GM18508 (cell line): ENCODE measurements around the gene DNM2.

ENCODE experiments used
- ATAC-seq: cut with Tn5 transposase; IDR thresholded peaks from one replicate; pipeline ENCODE4 v1.9.1; 2021; ENCODE audit warnings: moderate number of reproducible peaks; ENCODE audit not compliant: insufficient read depth, unreplicated experiment

Gene DNM2

DNA sequence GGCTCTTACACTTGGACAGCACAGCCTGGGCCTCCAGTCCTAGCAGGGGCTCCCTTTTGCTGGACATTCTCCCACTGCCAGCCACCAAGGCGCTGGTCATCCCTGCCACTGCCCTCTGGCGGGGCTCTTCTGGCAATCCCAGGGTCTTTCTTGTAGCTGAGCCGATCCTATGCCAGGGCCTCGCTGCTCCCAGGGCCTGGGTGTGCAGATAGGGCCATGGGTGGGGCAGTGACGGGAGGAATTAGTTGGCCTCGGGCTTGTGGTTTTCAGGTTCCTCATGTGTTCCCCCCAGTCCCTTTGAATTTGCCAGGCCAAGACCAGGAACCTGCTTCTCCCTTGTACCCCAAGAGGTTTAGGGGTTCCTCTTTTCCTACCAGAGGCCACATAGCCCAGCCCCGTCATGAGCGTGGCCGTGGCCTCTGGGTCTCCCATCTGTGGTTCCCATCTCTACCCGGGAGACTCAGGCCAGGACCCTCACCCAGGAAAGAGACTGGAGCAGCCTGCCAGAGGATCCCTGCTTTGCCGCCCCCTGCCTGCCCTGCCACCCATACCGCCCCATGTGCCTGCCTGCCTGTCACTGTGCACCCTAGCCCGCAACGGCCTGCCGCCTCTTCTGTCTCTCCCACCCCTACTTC is 91.9 kb downstream of the DNM2 start:
- no peak for ATAC-seq

DNA sequence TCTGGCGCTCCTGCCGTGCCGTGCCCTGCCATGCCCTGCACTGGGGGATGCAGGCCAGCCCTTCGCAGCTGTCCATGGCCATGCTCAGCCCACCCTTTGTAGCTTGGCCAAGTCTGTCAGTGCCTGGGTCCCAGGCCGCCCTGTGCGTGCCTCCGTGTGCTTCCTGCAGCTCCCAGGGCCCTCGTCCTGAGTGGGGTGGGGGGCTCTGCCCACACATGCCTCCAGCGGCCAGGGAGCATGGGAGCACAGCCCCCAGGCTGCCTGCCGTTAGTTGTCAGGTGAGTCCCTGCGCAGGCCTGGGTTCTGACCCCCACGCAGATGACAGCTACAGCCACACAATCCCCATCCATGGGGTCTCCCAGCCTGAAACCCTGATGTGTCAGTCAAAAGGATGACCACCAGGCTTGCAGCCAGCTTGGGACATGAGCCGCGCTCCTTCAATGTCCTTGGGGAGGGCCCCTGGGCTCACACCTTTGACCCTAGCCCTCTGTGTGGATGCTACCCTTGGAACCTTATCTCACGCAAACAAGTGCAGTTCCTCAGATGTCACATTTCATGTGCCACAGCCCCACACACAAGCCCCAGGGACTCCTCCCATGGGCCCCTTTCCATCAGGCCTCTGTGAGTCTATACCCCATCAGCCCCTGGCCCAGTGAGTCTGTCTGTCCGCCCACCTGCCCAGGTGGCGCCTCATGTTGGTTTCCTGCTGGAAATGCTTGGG is 93.7 kb downstream of the DNM2 start:
- ATAC-seq: no peak

DNA sequence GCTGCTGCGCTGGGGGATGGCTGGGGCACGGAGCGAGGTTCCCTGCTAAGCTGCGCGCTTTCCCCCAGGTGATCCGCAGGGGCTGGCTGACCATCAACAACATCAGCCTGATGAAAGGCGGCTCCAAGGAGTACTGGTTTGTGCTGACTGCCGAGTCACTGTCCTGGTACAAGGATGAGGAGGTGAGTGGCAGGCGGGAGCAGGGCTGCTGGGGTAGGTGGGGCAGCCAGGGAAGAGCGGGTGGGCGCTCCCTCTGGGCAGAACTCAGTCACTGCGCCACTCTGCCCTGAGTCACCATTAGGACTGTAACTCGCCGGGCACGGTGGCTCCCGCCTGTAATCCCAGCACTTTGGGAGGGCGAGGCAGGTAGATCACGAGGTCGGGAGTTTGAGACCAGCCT is 94.3 kb downstream of the DNM2 start:
- ATAC-seq: no peak

DNA sequence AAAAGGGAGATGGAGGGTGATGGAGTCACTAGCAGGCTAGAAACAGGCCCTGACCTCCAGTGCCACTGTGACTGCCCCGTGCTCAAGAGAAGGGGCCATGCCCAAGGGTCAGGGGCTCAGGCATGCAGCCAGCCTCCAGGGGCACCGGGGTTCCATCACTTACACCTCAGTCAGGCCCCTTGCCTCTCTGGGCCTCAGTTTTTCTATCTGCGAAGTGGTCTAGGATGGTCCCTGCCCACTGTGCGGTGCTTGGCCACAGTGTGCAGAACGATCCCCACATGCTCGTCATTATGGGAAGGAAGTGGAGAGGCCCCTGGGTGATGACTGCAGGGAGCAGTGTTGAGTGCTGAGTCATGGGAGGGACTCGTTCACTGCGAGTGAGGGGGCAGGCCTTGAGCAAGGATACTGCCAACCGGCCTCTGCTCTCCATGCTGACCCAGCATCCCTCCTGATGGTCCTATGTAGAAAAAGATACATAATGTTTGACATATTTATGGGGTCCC is 95.1 kb downstream of the DNM2 start:
- no peak for ATAC-seq

DNA sequence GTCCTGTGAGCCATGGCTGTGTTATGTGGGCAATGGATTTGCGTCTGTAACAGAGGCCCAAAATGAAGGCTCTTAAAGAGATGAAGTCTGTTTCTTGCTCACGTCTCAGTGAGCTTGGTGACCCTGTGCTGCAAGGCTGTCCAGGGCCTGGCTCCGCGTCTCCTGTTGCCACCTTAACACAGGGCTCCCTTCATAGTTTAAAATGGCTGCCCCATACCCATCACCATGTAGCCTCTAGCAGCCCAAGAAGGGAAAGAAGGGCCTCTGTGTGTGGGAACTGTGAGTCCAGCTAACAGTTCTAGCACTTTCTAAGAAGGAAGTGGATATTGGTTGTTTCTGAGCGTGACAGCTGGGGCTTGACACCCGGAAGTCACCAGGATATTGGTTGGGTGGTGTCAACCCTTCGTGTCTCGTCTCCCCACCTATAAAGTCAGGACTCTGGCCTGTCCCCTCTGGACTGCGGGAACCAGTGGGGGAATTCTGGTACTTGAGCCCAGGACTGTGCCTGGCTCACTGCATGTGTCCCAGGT is 97.2 kb downstream of the DNM2 start:
- no peak for ATAC-seq

DNA sequence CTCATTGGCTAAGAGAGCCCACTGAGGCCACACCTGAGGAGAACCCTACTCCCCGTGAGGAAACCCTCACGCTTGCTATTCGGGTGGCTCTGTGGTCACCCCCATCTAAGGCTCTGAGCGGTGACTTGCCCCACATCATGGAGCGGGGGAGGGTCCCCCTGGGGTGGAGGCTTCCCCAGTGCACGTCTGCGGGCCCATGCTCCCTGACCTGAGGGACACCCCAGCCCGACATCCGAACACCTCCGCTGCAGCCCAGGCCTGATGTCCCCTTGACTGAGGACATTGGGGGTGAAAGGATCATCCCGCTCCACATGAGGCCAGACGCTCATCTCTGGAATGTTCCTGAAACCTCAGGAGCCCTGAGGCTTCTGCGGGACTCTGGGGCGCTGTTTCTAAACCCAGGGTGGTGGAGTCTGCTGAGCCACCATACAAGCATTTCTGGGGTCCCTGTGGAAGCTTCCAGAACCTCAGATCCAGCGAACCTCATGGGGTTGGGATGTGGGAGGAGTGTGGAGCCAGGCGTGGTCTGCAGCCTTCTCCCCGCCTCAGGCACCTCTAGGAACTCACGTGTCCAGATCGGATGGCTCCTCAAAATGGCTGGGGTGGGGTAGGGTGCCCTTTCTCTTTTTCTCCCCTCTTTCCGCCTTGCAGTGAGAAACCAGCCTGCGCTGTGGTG is 98.2 kb downstream of the DNM2 start:
- ATAC-seq: no peak

DNA sequence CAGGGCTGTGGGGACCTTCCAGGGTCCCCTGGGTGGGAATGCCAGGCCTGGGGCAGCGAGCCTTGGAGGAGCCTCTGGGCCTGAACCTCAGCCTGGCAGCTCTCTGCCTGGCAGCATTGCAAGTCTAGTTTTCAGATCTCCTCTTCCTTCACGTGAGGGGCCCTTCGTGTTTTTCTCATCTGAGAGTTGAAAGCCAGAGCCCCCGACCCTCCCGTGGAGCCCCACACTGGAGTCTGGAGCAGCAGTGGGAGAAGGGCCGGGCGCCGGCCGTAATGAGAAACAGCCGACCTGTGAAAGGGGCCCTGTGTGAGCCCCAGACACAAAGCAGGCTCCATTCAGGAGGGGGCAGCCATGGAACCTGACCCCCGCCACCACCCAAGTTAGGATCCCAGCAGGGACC is 98.8 kb downstream of the DNM2 start:
- ATAC-seq: no peak

DNA sequence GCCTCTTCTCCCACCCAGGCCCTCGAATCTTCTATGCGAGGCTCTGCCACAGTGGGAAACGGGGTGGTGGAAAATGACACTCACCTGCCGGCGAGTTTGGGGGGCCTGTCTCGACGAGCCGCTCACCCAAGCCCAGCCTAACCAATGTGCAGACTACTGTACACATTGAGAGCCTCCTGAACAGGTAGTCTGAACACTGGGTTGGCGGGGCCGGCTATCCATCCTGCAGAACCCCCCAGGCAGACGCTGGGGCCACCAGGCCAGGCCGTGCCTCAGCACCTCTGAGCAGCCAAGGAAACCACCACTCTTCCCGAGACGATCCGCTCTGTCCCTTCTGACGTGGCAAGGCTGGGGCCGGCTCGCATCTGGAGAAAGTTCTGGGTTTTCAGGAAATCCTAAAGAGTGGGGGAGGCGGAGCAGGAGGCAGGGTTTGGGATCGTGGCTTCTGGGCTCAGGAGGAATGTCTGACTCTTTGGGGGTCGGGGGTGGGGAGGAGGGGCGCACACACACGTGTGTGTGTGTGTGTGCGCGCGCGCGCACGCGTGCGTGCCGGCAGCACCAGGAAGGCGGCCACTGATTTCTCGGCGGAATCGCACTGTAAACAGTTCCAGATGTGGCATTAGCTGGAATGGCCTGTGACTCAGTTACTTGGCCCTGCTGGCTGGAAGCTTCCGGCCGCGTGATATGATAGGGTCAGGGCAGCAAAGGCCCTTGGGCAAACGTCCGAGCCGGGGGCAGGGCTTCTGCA is 99.6 kb downstream of the DNM2 start:
- ATAC-seq: no peak

DNA sequence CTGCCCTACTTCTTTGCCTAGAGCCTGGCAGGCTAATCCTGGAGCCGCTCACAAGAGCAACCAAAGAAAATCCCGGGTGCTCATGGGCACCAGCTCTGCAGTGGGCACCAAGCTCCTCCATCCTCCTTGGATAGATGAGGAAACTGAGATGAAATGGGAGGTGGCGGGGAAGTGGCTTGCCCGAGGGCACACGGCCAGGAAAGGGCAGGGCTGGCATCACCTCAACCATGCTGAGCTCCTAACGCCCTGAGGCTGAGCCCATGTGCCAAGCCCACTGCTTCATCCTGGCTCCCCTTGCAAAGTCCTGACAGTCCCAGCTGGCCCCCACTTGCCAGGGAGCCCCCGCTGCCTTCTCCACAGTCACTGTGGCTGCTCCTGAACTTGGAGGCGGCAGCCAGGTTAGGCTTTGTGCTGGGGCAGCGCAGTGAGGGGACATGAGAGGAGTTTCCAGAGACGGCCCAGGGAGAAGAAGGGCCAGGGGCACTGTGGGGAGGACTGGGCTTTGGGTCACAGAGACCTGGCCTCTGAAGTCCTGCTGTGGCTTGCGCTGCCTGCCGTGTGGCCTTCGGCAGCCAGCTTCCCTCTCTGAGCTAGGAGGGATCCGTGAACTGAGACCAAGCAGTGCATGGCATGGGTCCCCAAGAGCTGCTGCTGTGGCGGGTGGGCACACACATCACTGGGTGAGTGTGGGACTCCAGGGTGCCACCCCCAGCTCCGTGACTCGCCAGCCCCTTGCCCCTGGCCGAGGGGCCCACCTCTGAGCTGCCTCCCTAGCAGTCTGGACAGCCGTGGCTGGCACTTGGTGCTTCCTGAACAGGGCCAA is 100.6 kb downstream of the DNM2 start:
- no peak for ATAC-seq

DNA sequence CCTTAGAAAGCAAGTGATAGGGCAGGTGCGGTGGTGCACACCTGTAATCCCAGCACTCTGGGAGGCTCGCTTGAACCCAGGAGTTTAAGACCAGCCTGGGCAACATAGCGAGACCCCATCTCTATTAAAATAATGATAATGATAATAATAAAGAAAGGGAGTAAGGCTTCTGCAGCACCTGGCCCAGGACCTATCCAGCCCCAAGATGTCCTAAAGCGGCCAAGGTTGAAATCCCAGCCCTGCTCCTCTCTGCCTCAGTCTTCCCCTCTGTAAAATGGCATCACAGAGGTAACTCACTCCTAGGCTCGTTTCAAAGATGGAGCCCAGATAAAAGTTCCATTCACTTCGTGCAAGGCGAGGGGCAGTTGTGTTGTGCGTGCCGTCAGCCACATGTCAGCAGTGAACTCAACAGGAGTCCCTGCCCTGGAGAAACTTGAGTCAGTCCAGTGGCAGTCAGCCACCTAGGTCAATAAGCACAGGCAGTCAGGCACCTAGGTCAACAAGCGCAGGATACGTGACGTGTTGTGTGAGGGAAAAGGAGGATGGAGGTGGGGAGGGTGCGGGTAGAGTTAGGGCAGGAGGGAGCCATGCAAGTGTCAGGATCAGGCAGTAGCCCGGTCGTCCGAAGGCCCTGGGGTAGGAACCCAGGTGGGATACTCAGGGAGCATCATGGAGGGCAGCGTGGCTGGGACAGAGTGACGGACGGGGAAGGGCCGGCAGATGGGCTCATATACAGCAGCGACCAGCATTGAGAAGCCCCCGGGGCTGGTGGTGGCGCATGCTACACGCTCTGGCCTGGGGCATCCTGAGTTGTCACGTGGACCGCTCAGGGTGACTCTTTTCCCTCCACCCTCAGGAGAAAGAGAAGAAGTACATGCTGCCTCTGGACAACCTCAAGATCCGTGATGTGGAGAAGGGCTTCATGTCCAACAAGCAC is 101.5 kb downstream of the DNM2 start:
- ATAC-seq: no peak

DNA sequence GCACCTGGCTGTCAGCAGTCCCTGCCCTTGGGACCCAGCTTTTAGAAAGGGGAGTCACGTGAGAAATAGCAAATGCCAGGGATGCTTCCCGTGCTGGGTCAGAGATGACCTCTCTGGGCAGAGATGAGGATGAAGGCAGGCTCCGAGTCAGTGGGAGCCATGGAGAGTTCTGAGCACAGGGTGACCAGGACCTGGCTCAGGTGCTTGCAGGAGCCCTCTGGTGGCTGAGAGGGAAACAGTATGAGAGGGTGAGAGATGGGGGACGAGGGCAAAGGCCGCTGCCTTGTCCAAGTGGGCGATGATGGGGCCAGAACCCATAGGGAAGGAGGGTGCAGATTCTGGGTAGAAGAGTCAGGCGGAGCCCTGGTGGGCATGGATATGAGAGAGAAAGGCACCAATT is 102.3 kb downstream of the DNM2 start:
- ATAC-seq: no peak

DNA sequence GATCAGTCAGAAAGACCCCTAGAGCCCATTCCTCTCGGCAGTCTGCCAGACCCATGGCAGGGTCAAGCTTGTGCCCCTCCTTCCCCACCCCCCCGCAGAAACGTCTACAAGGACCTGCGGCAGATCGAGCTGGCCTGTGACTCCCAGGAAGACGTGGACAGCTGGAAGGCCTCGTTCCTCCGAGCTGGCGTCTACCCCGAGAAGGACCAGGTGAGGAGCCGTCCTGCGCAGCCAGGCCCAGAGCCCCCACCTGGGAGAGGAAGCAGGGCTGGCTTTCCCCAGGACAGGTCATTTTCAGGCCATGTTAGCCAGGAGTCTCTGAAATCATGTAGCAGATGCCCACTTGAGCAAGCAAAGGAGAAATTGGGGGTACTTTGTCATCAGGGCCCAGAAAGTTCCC is 105.8 kb downstream of the DNM2 start:
- ATAC-seq: no peak

DNA sequence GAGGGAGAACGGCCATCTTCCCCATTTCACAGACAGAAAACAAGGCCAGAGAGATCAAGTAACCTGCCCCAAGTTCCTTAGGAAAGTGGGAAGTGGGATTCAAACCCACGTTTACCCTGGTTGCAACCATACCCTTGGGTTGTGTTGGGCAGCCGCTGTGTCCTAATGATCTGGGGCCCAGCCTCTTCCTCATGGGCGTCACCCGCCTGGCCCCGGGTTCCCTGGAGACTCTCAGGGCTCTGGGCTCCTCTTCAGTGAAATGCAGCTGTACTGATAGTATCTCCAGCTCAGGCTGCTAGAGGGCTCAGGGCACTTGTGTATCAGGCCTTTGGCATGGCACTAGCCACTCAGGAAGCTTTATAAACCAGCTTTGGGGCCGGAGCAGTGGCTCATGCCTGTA is 108.4 kb downstream of the DNM2 start:
- ATAC-seq: no peak

DNA sequence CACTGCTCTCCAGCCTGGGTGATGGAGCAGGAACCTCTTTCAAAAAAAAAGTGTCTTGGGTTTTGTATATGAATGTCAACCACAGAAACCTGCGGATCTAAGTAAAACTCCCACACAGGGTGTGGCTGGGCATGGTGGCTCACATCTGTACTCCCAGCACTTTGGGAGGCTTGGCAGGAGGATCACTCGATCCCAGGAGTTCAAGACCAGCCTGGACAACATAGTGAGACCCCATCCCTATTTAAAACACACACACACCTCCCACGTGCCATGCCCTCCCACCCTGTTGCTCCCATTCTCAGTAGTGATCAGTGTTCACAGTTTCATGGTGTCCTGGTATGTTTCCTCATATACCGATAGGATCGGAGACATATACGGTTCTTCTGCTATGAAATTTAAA is 109.0 kb downstream of the DNM2 start:
- ATAC-seq: no peak

DNA sequence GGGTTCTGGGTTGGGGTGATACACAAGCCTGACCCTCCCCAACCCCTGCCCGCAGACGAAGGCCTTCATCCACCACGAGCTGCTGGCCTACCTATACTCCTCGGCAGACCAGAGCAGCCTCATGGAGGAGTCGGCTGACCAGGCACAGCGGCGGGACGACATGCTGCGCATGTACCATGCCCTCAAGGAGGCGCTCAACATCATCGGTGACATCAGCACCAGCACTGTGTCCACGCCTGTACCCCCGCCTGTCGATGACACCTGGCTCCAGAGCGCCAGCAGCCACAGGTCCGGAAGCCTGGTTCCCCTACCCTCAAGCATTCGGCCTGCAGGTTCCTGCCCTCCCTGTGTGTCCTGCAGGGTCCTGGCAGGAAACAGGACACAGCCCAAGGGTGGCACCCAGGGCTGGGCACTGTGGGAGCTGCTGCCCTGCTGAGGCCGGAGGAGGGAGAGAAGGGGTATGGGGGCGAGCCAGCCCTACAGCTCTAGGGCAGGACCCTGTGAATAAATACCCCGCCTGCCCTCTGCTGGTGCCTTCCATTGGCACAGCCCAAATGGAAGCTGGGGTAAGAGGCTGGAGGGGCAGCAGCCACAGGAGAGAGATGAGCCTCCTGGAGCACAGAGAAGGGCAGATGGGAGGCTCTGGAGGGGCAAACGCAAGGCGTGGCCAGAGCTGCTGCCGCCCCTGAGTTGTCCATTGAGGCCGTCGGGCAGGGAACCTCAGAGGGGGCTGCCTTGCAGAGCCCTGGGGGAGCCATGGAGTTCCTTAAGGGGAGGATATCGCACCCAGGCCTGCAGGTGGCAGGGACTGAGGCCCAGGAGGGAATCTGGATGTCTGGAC is 111.3 kb downstream of the DNM2 start:
- ATAC-seq: no peak

DNA sequence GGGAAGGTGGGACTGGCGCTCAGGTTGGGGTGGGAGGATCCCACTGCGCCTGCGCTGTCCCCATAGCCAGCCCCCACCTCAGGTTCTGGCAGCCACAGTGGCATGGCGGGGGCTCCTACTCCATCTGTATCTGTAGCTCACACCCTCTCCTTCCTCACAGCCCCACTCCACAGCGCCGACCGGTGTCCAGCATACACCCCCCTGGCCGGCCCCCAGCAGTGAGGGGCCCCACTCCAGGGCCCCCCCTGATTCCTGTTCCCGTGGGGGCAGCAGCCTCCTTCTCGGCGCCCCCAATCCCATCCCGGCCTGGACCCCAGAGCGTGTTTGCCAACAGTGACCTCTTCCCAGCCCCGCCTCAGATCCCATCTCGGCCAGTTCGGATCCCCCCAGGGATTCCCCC is 112.1 kb downstream of the DNM2 start:
- ATAC-seq: no peak

DNA sequence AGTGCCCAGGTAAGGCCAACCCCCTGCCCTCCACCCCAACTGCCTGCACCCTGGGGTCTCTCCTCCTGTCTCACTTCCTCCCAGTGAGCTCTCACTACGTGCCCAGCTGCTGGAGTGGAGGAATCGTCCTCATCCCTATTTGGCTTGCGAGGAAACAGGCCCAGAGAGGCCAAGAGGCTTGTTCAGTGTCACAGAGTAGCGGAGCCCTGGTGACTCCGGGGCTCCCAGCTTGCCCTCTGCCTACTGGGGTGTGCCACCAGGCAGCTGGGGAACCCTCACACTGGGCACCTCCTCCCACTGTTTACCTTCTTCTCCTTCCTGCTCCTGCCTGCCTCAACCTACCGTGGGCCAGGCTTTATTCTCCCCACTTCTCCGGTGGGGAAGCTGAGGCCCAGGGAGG is 112.5 kb downstream of the DNM2 start:
- no peak for ATAC-seq
